Stimulated activated naive B cell treated with anti-CD40 and anti-IgM and Interleukin-4, amounts not matched to agents 10 μg/mL and 1 μg/mL and 100 μg/mL, for 72 hours (primary cell): ENCODE measurements around the gene DMC1.
"Not testable (repeated sequence)": the region's sequence is repeated elsewhere in the genome, so short reads cannot be mapped to it uniquely, and the experiment has no call there.

Experiments used
- ATAC-seq, 2 donors: fragments of 150-1000 bp; cut with Tn5 transposase; replicated peaks; 2 replicates each; pipeline ENCODE4 v1.10.0; 2021; ENCODE audit warnings: moderate library complexity in 1 of 2
- DNase-seq: peaks from one replicate; pipeline ENCODE4 v3.0.0; 2021
- H3K27ac Mint-ChIP-seq: one replicate; pipeline ENCODE4 v1.8.0; 2022; ENCODE audit warnings: mild to moderate bottlenecking, mixed read lengths
- H3K27me3 Mint-ChIP-seq, 2 donors: one replicate each; pipeline ENCODE4 v1.8.0; 2022; ENCODE audit warnings: mixed read lengths in 2 of 2
- H3K36me3 Mint-ChIP-seq, 2 donors: one replicate each; pipeline ENCODE4 v1.8.0; 2022; ENCODE audit warnings: mixed read lengths in 2 of 2, mild to moderate bottlenecking in 1 of 2
- H3K4me1 Mint-ChIP-seq, 2 donors: one replicate each; pipeline ENCODE4 v1.8.0; 2022; ENCODE audit warnings: mixed read lengths in 2 of 2, mild to moderate bottlenecking in 1 of 2
- H3K4me3 Mint-ChIP-seq, 2 donors: one replicate each; pipeline ENCODE4 v1.8.0; 2022; ENCODE audit warnings: mild to moderate bottlenecking in 2 of 2, mixed read lengths in 2 of 2, moderate library complexity in 1 of 2
- H3K9me3 Mint-ChIP-seq, 2 donors: one replicate each; pipeline ENCODE4 v1.8.0; 2022; ENCODE audit warnings: mixed read lengths in 2 of 2, mild to moderate bottlenecking in 1 of 2

Gene DMC1

GRCh38 chr22:38599466-38599865 lies 29.5 kb upstream of the DMC1 start:
- Mint-ChIP-seq H3K36me3 (no peaks in the 10 kb centered on the region), H3K4me1 (no peaks in the 10 kb centered on the region), H3K27ac (no peak overlapping the region), H3K4me3 (no peak overlapping the region), H3K9me3 (no peaks in the 10 kb centered on the region), H3K27me3 (peaks cover 0 to 13% of the 10 kb centered on the region in 2 donors)
- DNase-seq (no peak), ATAC-seq (no peak)

DNA sequence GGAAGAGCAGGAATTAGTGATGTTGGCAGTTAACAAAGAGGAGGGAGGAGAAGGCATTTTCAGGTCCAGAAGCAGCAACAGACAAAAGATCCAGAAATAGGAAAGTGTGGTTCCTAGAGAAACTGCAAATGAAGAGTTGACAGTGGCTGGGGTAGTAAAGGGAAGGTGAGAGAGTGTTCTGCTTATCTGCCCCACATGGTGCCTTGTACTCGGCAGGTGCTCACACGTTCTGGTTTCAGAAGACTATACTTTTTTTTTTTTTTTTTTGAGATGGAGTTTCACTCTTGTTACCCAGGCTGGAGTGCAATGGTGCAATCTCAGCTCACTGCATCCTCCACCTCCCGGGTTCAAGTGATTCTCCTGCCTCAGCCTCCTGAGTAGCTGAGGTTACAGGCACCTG lies 12.9 kb upstream of the DMC1 start:
- H3K4me3 Mint-ChIP-seq, H3K27ac Mint-ChIP-seq, ATAC-seq, DNase-seq, H3K36me3 Mint-ChIP-seq, H3K27me3 Mint-ChIP-seq, H3K9me3 Mint-ChIP-seq, H3K4me1 Mint-ChIP-seq: not testable (repeated sequence)

- Mint-ChIP-seq H3K4me1 (no peaks in the 10 kb centered on the region), H3K9me3 (no peaks in the 10 kb centered on the region), H3K27me3 (peaks cover 0 to 9% of the 10 kb centered on the region in 2 donors), H3K27ac (no peak overlapping the region), H3K36me3 (no peaks in the 10 kb centered on the region), H3K4me3 (no peak overlapping the region)
- no peak for DNase-seq
- no peak for ATAC-seq
These were observed 8.5 kb upstream of the DMC1 start for GRCh38 chr22:38578505-38578904.

GRCh38 chr22:38572065-38572464 lies 2.1 kb upstream of the DMC1 start:
- no peak for ATAC-seq
- H3K27ac Mint-ChIP-seq: no peak overlapping the region
- no peak overlapping the region for H3K4me3 Mint-ChIP-seq
- peaks cover 10 to 22% of the 10 kb centered on the region in 2 donors for H3K4me1 Mint-ChIP-seq
- H3K9me3 Mint-ChIP-seq: no peaks in the 10 kb centered on the region
- H3K36me3 Mint-ChIP-seq: no peaks in the 10 kb centered on the region
- H3K27me3 Mint-ChIP-seq: no peaks in the 10 kb centered on the region
- no peak for DNase-seq

DNA sequence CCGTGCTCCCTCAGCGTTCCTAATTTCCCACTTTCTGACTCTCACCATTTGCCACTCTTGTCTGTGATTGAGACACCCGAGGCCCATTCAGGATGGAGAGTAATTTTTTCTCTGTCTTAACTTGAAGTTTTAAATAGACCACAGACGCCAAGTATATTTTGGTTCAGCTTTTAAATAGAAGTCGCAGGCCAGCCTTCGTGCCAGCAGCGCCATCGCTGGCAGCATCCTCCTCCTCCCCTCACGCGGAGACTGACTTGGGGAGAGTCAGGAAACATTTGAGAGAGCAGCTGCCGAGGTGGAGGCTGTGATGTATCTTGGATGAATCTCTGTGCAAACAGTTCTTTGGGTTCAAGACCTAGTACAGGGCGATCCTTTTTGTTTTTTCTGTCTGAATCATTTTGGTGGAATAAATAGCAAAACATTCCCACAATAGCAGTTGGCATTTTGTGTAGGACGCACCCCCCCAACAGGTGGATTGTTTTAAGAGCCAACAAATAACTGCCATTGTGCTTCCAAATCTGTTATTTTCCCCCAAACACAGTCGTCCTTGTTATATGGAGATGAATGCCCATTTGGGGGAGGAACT lies 889 bp upstream of the DMC1 start:
- H3K36me3 Mint-ChIP-seq: no peaks in the 10 kb centered on the region
- H3K4me3 Mint-ChIP-seq: peak overlapping the region; percentile 89 to 96
- H3K4me1 Mint-ChIP-seq: peaks cover 10 to 22% of the 10 kb centered on the region in 2 donors
- ATAC-seq (peak in 1 of 2 donors; percentile 44), DNase-seq (peak; percentile 31)
- peak overlapping the region; percentile 91 for H3K27ac Mint-ChIP-seq
- no peaks in the 10 kb centered on the region for H3K27me3 Mint-ChIP-seq
- H3K9me3 Mint-ChIP-seq: no peaks in the 10 kb centered on the region

DNA sequence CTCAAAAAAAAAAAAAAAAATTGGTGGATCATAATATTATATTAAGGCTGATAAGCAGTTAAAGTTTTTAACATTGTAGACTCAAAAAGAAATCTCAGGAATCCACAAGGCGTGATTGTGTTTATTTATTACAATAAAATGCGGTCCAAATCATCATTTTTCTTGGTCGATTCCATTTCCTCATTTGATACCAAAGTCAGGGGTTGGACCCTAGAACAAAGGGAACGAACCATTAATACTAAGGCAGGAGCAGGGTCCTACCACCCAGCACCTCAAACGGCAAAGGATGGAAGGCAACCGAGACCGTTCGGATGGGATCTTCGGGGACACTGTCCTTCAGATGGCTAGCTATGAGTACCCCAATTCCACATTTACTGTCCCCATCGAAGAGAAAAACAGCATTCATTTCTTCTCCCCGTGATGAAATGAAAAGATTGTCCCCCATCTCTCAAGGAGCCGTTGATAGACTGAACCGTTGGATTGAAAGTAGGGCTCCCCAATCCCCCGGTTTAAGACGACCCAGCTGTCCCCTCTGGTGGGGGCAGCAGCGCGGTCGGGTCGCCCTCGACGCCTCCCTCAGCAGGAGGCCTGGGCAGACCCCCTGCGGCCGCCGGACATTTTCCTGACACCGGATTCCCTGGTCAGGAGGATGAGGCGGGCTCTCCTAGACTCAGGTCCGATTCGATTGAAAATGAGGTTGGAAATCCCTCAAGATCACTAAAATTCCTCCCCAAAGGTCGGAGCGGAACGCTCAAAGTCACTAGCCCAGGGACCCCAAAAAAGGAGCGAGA lies 607 bp downstream of the DMC1 start:
- Mint-ChIP-seq H3K27ac (peak overlapping the region; percentile 96), H3K27me3 (no peaks in the 10 kb centered on the region), H3K4me1 (peaks cover 10 to 22% of the 10 kb centered on the region in 2 donors), H3K9me3 (no peaks in the 10 kb centered on the region), H3K36me3 (no peaks in the 10 kb centered on the region), H3K4me3 (peak overlapping the region; percentile 89 to 96)
- DNase-seq: no peak
- ATAC-seq: peak in 1 of 2 donors; percentile 0

DNA sequence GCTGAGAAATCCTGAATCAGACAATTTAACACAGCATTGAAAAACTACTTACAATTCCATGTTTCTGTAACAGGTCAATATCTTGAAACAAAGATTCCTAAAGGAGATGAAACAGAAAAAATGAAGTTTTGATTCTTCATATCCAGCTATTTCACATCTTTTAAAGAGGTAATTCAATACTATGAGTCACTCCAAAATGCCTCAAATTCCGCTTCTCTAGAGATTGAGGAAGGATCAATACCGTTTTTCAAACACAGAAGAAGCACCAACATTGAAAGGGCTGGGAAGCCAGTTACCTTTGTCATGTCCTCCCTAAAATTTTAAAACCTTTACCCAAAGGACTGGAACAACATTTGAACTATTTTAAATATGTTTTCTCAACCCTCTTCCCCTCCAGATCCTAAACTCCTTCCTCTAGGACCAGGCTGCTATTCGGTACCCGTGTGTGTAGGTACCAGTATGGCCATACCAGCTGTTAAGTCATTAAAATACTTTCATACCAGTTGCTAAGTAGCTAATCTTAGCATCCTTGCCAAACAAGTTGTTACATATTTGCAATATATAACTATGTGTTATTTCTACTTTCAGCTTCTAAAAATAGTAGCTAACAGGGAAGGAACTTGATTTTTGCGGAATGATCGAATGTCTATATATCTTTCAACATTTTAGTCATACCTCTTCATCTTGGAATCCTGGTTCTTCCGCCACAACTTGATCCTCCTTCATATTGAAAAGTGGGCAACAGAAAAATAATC lies 2.3 kb downstream of the DMC1 start:
- no peak overlapping the region for H3K4me3 Mint-ChIP-seq
- H3K9me3 Mint-ChIP-seq: no peaks in the 10 kb centered on the region
- no peaks in the 10 kb centered on the region for H3K36me3 Mint-ChIP-seq

GRCh38 chr22:38566726-38567504 lies 3.1 kb downstream of the DMC1 start:
- peaks cover 10 to 22% of the 10 kb centered on the region in 2 donors for H3K4me1 Mint-ChIP-seq
- no peak for ATAC-seq
- no peak overlapping the region for H3K27ac Mint-ChIP-seq
- no peak for DNase-seq
- H3K9me3 Mint-ChIP-seq: no peaks in the 10 kb centered on the region
- no peak overlapping the region for H3K4me3 Mint-ChIP-seq
- no peaks in the 10 kb centered on the region for H3K36me3 Mint-ChIP-seq
- no peaks in the 10 kb centered on the region for H3K27me3 Mint-ChIP-seq

More for the DNA sequence above, 2.3 kb downstream of the DMC1 start:
- no peak for DNase-seq
- H3K27ac Mint-ChIP-seq: no peak overlapping the region
- peaks cover 10 to 22% of the 10 kb centered on the region in 2 donors for H3K4me1 Mint-ChIP-seq
- no peaks in the 10 kb centered on the region for H3K27me3 Mint-ChIP-seq
- no peak for ATAC-seq

DNA sequence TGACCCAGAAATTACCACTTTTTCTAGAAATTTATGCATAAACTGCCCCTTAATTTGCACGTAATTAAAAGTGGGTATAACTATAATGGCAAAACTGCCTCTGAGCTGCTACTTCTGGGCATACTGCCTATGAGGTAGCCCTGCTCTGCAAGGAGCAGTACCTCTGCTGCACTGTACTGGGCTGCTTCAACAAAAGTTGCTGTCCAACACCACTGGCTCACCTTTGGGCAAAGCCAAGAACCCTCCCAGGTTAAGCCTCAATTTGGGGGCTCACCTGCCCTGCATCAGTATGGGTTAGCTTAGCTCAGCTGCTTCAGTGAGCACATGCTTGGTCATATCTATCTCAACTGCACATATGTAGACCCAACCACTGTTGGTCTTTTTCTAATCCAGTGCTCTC lies 4.5 kb downstream of the DMC1 start:
- H3K4me1 Mint-ChIP-seq: peaks cover 3 to 10% of the 10 kb centered on the region in 2 donors
- H3K9me3 Mint-ChIP-seq: no peaks in the 10 kb centered on the region
- H3K36me3 Mint-ChIP-seq: no peaks in the 10 kb centered on the region
- H3K27ac Mint-ChIP-seq: no peak overlapping the region
- no peak for ATAC-seq
- H3K27me3 Mint-ChIP-seq: no peaks in the 10 kb centered on the region
- DNase-seq: no peak
- H3K4me3 Mint-ChIP-seq: no peak overlapping the region

GRCh38 chr22:38564669-38565068 lies 5.3 kb downstream of the DMC1 start:
- H3K27me3 Mint-ChIP-seq: no peaks in the 10 kb centered on the region
- DNase-seq: no peak
- no peak overlapping the region for H3K27ac Mint-ChIP-seq
- no peak overlapping the region for H3K4me3 Mint-ChIP-seq
- peaks cover under 1 to 6% of the 10 kb centered on the region in 2 donors for H3K4me1 Mint-ChIP-seq
- H3K9me3 Mint-ChIP-seq: no peaks in the 10 kb centered on the region
- H3K36me3 Mint-ChIP-seq: no peaks in the 10 kb centered on the region
- no peak for ATAC-seq

DNA sequence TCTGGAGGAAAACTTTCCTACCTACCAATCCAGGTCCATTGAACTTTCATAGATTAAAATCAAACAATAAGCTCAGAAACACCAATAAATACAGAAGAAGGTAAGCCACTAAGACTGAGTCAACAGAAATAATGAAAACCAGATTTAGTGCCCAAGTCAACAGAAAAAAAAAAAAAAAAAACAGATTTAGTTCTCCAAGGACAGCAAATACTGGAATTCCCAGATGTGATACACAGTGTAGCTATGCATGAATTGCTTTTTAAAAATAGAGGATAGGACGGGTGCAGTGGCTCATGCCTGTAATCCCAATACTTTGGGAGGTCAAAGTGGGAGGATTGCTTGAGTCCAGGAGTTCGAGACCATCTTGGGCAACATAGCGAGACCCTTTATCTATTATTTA lies 15.7 kb downstream of the DMC1 start:
- H3K27me3 Mint-ChIP-seq: no peaks in the 10 kb centered on the region
- DNase-seq: no peak
- H3K9me3 Mint-ChIP-seq: no peaks in the 10 kb centered on the region
- no peak overlapping the region for H3K4me3 Mint-ChIP-seq
- H3K27ac Mint-ChIP-seq: no peak overlapping the region
- no peaks in the 10 kb centered on the region for H3K36me3 Mint-ChIP-seq
- ATAC-seq: no peak
- peaks cover 0 to 2% of the 10 kb centered on the region in 2 donors for H3K4me1 Mint-ChIP-seq

DNA sequence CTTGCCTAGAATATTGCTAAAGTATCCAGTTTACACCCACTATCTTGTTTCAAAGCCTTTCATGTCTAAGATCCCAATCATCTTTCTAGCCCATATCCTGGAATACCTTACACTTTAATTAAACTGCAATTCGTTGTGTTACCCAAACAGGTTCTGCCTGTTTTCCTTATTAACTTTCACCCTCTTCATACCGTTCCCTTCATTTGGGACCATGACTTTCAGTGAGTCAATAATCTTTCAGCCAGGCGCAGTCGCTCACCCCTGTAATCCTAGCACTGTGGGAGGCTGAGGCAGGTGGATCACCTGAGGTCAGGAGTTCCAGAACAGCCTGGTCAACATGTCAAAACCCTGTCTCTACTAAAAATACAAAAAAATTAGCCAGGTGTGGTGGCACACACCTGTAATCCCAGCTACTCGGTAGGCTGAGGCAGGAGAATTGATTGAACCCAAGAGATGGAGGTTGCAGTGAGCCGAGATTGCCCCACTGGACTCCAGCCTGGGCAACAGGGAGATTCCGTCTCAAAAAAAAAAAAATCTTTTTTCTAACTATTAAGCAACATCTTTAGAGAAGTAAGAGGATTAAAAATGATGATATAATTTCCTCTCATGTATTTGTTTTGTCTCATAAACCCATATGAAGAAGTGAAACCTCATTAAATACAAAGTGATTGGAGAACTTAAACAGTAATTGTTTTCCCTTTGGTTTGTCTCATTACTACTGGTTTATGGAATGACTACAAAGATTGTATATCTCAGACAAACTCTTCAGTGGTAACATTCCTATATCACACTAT lies 20.7 kb downstream of the DMC1 start:
- Mint-ChIP-seq H3K27me3 (no peaks in the 10 kb centered on the region), H3K4me1 (peaks cover 10 to 16% of the 10 kb centered on the region in 2 donors), H3K36me3 (peaks cover 0 to 3% of the 10 kb centered on the region in 2 donors), H3K9me3 (peaks cover 2 to 3% of the 10 kb centered on the region in 2 donors), H3K4me3 (no peak overlapping the region), H3K27ac (no peak overlapping the region)
- ATAC-seq: peak; percentile 67 to 72
- DNase-seq: no peak

DNA sequence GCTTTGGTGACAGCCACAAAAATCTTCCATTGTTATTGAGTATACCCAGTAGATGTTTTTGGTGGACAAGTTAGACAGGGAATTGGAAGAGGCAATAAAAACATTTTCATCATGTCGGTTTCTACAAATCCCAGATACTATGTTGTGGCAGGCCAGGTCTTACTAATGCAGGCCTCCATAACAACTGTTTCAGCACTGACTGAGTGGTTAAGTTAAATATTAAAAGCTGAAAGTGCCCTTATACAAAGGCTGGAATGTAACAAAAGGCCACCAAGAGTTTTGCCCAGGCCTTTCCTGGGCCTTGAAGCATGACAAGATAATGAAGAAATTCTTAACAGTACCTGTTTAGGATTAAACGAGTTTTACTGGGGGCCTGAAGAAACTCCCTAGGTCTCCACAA lies 29.3 kb downstream of the DMC1 start:
- no peak for DNase-seq
- ATAC-seq: no peak
- no peak overlapping the region for H3K4me3 Mint-ChIP-seq
- H3K36me3 Mint-ChIP-seq: peaks cover 6 to 19% of the 10 kb centered on the region in 2 donors
- H3K9me3 Mint-ChIP-seq: peaks cover 11 to 14% of the 10 kb centered on the region in 2 donors
- no peak overlapping the region for H3K27ac Mint-ChIP-seq
- H3K27me3 Mint-ChIP-seq: no peaks in the 10 kb centered on the region
- peaks cover 5 to 13% of the 10 kb centered on the region in 2 donors for H3K4me1 Mint-ChIP-seq
